IPS DF 19.7 (cell line): ENCODE data around the gene EFS.

ENCODE experiments used
- DNase-seq: peaks from one replicate; pipeline ENCODE4 v3.0.0-alpha.2; 2013; ENCODE audit warnings: low read depth, low spot score

EFS gene

GRCh38 chr14:23359167-23359626 lies 5.8 kb downstream of the EFS start:
- no peak for DNase-seq

GRCh38 chr14:23358553-23359166 lies 6.3 kb downstream of the EFS start:
- no peak for DNase-seq

- no peak for DNase-seq
Observed at GRCh38 chr14:23358042-23358441, 6.9 kb downstream of the EFS start.

- no peak for DNase-seq
Observed at GRCh38 chr14:23357261-23357660, 7.7 kb downstream of the EFS start.

- DNase-seq = no peak
Observed at GRCh38 chr14:23356662-23357061, 8.3 kb downstream of the EFS start.

GRCh38 chr14:23355871-23356435 lies 9.0 kb downstream of the EFS start:
- no peak for DNase-seq

GRCh38 chr14:23354990-23355389 lies 10.0 kb downstream of the EFS start:
- DNase-seq = no peak

GRCh38 chr14:23353433-23353780 lies 11.6 kb downstream of the EFS start:
- no peak for DNase-seq

- peak; percentile 78 for DNase-seq
Observed at GRCh38 chr14:23352506-23353432, 12.2 kb downstream of the EFS start, which contains the start of gene SLC22A17. Gene SLC22A17 (minus strand): TSS chr14:23352887.

- no peak for DNase-seq
Observed at GRCh38 chr14:23351681-23352505, 13.1 kb downstream of the EFS start.

- no peak for DNase-seq
Observed at GRCh38 chr14:23349156-23349845, 15.7 kb downstream of the EFS start.

GRCh38 chr14:23348297-23348655 lies 16.7 kb downstream of the EFS start:
- DNase-seq = no peak

- DNase-seq = no peak
Observed at GRCh38 chr14:23347406-23348296, 17.3 kb downstream of the EFS start.

GRCh38 chr14:23346693-23347405 lies 18.1 kb downstream of the EFS start:
- no peak for DNase-seq

GRCh38 chr14:23345987-23346692 lies 18.8 kb downstream of the EFS start:
- DNase-seq = no peak

GRCh38 chr14:23344481-23344880 lies 20.5 kb downstream of the EFS start:
- DNase-seq = no peak

- no peak for DNase-seq
Observed at GRCh38 chr14:23339506-23340268, 25.3 kb downstream of the EFS start.

GRCh38 chr14:23335623-23336022 lies 29.3 kb downstream of the EFS start:
- no peak for DNase-seq
